ENCODE results near the gene CPXM1. TPM values are rescaled to one million over a fixed set of nuclear protein-coding genes. Genes with fewer than 3 reads are reported as not detected.

The CPXM1 gene
- total and polyA plus RNA-seq, 2 donors (not counting 3 experiments of a cell fraction or from before 2014, with no cell fraction given) = 18.9 to 20.3 TPM

- no TSS peak for BruUV-seq (replicated peaks)
- no peak for FAIRE-seq
- Histone ChIP-seq H3K4me3 (replicated peaks in 1 of 3; ENCODE audit: insufficient read depth in 1 of 3, low read depth in 1 of 3, low read length in 3 of 3) (no peak overlapping the region), H3K9ac (replicated peaks; ENCODE audit: extremely low read depth, insufficient read depth, low read length) (no peak overlapping the region), H4K20me1 (replicated peaks; ENCODE audit: control insufficient read depth, extremely low read depth, insufficient read depth, low read length) (no peaks in the 10 kb centered on the region), H3K79me2 (ENCODE audit: control insufficient read depth, insufficient read depth, low read length) (no peaks in the 10 kb centered on the region), H3K4me2 (ENCODE audit: insufficient read depth, low read length) (no peak overlapping the region), H2AFZ (ENCODE audit: low read depth, low read length) (no peak overlapping the region), H3K36me3 (ENCODE audit: control insufficient read depth in 2 of 2, extremely low read depth in 1 of 2, insufficient read depth in 2 of 2, low read length in 2 of 2) (no peaks in the 10 kb centered on the region), H3K9me1 (replicated peaks; ENCODE audit: control insufficient read depth, extremely low read depth, insufficient read depth, low read length) (no peaks in the 10 kb centered on the region), H3K27ac (ENCODE audit: insufficient read depth, low read depth, low read length) (no peak overlapping the region), H3K9me3 (replicated peaks; ENCODE audit: control insufficient read depth, insufficient read depth, low read length) (no peaks in the 10 kb centered on the region), H3K4me1 (ENCODE audit: control insufficient read depth, extremely low read depth, insufficient read depth, low read length) (peaks cover 3% of the 10 kb centered on the region), H3K27me3 (ENCODE audit: control insufficient read depth in 2 of 2, insufficient read depth in 2 of 2, low read length in 2 of 2) (peaks cover 10 to 35% of the 10 kb centered on the region in 2 experiments)
- intact Hi-C loops (cut with micrococcal nuclease) = no loop called here
- DNase-seq (ENCODE audit: low read depth, low spot score) = no peak
- ChIA-PET POLR2A (no interaction called here), CTCF (no interaction called here)
- no peak for TF ChIP-seq POLR2AphosphoS5 (IDR thresholded peaks at IDR 0.05; ENCODE audit: insufficient read depth, low read depth, low read length)
- TF ChIP-seq FOS (IDR thresholded peaks at IDR 0.05; ENCODE audit: borderline replicate concordance, insufficient read depth, low read length) = no peak
- no peak for TF ChIP-seq POLR2A (IDR thresholded peaks at IDR 0.05; ENCODE audit: low read depth, low read length)
- no peak for TF ChIP-seq JUN (IDR thresholded peaks at IDR 0.05; ENCODE audit: borderline replicate concordance, insufficient read depth, insufficient read length, low read depth)
- TF ChIP-seq EZH2 (IDR thresholded peaks at IDR 0.05; ENCODE audit: borderline replicate concordance, low read depth, low read length, severe bottlenecking) = no peak
- TF ChIP-seq MYC (IDR thresholded peaks at IDR 0.05; ENCODE audit: low read depth, low read length) = no peak
- no peak for TF ChIP-seq GATA2 (IDR thresholded peaks at IDR 0.05; ENCODE audit: insufficient read depth, insufficient read length, low read depth, low read length)
- TF ChIP-seq CTCF (IDR thresholded peaks at IDR 0.05; ENCODE audit: extremely low read depth in 1 of 2, insufficient read depth in 1 of 2, low read depth in 1 of 2, low read length in 2 of 2) = no peak
- no peak for TF ChIP-seq MAX (IDR thresholded peaks at IDR 0.05; ENCODE audit: insufficient read depth, insufficient read length)
- dilution Hi-C loops (cut with MboI; ENCODE audit: extremely low pct_ligation_motif_present, low sequenced_read_pairs) = no loop called here
These were observed 26.2 kb upstream of the CPXM1 start for GRCh38 chr20:2826655-2827054.

All from endothelial cell of umbilical vein (primary cell).